ENCODE measurements around the gene FITM1. TPM values are rescaled to one million over a fixed set of nuclear protein-coding genes. Genes with fewer than 3 reads are reported as not detected.

The FITM1 gene
- total RNA-seq, 1 experiment from 2014 or later, result not detected

GRCh38 chr14:24139272-24139934, 8.9 kb downstream of the FITM1 start:
- DNase-seq (ENCODE audit: low read depth), result no peak

GRCh38 chr14:24141097-24141880, 10.8 kb downstream of the FITM1 start, which contains the start of gene EMC9:
Gene EMC9, minus strand, starts transcription at chr14:24141591. Its CDS starts 287 bp downstream, at chr14:24141304.
- peak; percentile 99 for DNase-seq (ENCODE audit: low read depth)

DNA sequence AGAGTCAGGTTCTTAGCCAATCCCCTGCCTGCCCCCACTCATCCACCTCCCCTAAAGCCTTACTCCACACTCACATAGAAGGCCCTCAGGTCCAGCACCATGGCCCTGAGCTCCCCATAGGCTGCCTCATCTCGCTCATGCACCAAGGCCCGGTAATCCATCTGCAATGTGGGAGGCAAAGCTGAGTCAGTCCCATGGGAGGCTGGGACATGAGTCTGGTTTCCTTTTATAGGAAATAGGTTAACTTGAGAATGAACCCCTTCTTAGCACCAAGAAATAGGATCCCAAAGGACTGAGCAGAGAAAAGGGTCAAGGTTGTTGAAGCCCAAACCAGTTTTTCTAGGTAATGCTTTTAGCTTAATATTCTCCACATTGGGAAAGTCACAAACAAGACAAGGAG, 13.1 kb downstream of the FITM1 start:
- peak; percentile 19 for DNase-seq (ENCODE audit: low read depth)

DNA sequence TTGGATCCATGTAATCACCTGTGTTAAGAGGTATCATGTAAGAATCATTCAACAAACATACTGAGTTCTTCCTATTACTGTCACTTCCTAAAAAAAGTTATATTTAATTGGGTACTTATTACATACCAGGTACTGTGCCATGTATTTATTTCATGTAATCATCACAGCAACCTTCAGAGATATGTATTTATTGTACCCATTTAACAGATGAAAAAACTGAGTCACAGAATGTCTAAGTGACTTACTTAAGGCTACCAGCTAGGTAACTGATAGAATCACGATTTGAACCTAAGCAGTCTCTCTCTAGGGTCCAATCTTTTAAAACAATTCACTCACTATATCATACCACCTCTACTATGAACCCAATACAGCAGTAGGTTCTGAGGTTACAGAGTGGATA, 14.0 kb downstream of the FITM1 start:
- no peak for DNase-seq (ENCODE audit: low read depth)

GRCh38 chr14:24145219-24145618, 14.8 kb downstream of the FITM1 start:
- DNase-seq (ENCODE audit: low read depth), result no peak

- DNase-seq (ENCODE audit: low read depth), result no peak
These were observed 15.4 kb downstream of the FITM1 start for GRCh38 chr14:24145690-24146452.

GRCh38 chr14:24146453-24146977, 16.1 kb downstream of the FITM1 start, which contains the start of gene PSME2:
Gene PSME2, minus strand, starts transcription at chr14:24146610. Its CDS starts 29 bp downstream, at chr14:24146581.
- DNase-seq (ENCODE audit: low read depth), result peak; percentile 97

- peak; percentile 98 for DNase-seq (ENCODE audit: low read depth)
These were observed 16.7 kb downstream of the FITM1 start, which contains the start of gene RNF31 for GRCh38 chr14:24146978-24147760. Gene RNF31, plus strand, starts transcription at chr14:24147498. Its CDS starts 201 bp downstream, at chr14:24147699.

DNA sequence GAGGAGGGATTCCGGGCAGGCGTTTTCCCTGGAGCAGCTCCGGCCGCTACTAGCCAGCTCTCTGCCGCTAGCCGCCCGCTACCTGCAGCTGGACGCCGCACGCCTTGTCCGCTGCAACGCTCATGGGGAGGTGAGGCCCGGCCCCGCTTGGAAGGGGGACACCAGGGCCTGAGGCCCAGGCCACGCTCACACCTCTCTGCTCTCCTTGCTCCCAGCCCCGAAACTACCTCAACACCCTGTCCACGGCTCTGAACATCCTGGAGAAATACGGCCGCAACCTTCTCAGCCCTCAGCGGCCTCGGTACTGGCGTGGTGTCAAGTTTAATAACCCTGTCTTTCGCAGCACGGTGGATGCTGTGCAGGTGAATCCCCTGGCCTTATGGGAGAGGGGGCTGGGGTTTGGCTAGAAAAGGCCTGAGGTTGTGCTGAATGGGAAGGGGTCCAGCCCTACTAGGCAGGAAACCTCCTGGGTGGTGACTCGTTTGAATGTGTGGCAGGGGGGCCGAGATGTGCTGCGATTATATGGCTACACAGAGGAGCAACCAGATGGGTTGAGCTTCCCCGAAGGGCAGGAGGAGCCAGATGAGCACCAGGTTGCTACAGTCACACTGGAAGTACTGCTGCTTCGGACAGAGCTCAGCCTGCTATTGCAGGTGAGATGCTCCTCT, 17.4 kb downstream of the FITM1 start:
- DNase-seq (ENCODE audit: low read depth), result no peak

- DNase-seq (ENCODE audit: low read depth), result no peak
These were observed 19.0 kb downstream of the FITM1 start for GRCh38 chr14:24149302-24149969.

DNA sequence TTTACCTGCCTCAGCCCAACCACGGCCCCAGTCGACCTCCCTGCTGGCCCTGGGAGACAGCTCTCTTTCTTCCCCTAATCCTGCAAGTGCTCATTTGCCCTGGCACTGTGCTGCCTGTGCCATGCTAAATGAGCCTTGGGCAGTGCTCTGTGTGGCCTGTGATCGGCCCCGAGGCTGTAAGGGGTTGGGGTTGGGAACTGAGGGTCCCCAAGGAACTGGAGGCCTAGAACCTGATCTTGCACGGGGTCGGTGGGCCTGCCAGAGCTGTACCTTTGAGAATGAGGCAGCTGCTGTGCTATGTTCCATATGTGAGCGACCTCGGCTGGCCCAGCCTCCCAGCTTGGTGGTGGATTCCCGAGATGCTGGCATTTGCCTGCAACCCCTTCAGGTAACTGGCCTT, 19.6 kb downstream of the FITM1 start:
- no peak for DNase-seq (ENCODE audit: low read depth)

- no peak for DNase-seq (ENCODE audit: low read depth)
These were observed 20.1 kb downstream of the FITM1 start for GRCh38 chr14:24150567-24150966.

- no peak for DNase-seq (ENCODE audit: low read depth)
These were observed 20.5 kb downstream of the FITM1 start for GRCh38 chr14:24150993-24151392.

DNA sequence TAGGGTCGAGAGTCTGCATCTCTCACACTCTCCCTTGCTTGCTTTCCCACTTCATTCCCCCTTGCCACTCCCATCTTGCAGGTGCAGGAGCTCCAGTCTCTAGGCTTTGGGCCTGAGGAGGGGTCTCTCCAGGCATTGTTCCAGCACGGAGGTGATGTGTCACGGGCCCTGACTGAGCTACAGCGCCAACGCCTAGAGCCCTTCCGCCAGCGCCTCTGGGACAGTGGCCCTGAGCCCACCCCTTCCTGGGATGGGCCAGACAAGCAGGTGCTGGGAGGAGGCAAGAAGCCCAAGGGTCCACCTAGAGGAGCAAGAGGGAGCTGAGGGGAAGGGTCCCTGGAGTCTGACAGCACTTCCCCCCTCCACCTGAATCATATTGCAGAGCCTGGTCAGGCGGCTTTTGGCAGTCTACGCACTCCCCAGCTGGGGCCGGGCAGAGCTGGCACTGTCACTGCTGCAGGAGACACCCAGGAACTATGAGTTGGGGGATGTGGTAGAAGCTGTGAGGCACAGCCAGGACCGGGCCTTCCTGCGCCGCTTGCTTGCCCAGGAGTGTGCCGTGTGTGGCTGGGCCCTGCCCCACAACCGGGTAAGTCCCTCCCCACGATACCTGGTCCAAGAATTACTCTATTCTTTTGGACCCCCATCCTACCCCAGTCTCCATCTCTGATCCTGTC, 21.1 kb downstream of the FITM1 start:
- no peak for DNase-seq (ENCODE audit: low read depth)

DNA sequence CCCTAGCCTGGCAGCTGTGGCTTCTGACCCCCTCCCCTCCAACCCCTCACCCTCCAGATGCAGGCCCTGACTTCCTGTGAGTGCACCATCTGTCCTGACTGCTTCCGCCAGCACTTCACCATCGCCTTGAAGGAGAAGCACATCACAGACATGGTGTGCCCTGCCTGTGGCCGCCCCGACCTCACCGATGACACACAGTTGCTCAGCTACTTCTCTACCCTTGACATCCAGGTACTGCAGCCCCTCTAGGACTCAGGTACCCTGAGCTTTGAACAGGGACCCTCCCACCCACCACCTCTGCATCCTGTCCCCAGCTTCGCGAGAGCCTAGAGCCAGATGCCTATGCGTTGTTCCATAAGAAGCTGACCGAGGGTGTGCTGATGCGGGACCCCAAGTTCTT, 24.6 kb downstream of the FITM1 start:
- DNase-seq (ENCODE audit: low read depth), result no peak

DNA sequence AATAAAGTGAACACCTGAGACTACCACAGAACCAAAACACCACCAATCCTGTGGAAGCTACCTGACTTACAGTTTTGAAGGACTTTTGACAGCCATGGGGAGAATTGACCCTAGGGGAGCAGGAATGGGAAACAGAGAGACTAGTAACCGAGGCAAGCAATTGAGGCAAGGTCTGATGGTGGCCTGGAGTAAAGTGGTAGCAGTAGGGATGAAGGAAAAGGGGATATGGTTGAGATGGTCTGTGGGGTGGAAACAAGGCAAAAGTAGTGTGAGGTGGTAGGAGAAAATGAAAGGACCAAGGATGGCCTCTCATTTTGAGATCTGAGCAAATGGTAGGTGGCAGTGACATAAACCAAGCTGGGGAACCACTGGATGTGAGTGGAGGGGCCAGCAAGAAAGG, 26.4 kb downstream of the FITM1 start:
- DNase-seq (ENCODE audit: low read depth), result no peak

DNA sequence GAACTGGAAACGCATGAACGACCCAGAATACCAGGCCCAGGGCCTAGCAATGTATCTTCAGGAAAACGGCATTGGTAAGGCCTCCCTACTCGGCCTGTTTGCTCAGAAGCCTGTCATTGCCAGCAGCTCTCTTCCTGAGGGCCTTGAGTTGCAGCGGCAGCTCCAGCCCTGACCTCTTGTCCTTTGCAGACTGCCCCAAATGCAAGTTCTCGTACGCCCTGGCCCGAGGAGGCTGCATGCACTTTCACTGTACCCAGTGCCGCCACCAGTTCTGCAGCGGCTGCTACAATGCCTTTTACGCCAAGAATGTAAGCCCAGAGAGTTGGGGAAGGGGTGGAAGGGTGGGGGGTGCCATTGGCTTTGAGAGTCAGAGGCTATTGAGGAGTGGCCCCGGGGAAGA, 26.9 kb downstream of the FITM1 start:
- no peak for DNase-seq (ENCODE audit: low read depth)

- no peak for DNase-seq (ENCODE audit: low read depth)
These were observed 29.5 kb downstream of the FITM1 start for GRCh38 chr14:24159777-24160498.

DNA sequence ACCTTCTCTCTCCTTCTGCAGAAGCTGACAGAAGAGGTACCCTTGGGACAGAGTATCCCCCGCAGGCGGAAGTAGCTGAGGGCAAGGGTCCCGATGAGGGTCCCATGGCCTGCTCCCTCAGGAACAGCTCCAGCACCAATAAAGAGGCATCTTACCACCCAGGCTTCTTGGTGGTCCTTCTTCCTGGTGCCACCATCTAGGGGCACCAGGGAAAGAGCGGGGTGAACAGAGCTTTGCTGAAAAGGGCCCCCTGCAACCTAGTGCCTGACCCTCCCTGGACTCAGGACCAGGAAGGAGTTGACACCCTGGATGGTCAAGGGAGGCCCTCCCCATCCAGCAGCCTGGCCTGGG, 30.0 kb downstream of the FITM1 start:
- no peak for DNase-seq (ENCODE audit: low read depth)

Measured in RPMI7951 (cell line).